Brain microvascular endothelial cell (primary cell): ENCODE results near the gene MKNK1.

Experiments
- DNase-seq: peaks from one replicate; pipeline ENCODE4 v3.0.0-alpha.2; 2020
- H3K27ac ChIP-seq: fragments of 250-450 bp; sonication (Bioruptor Pico); 2 replicates; pipeline ENCODE4 v1.5.1; 2020; ENCODE audit warnings: mild to moderate bottlenecking, moderate library complexity
- H3K27me3 ChIP-seq: fragments of 250-450 bp; sonication (Bioruptor Pico); replicated peaks from 2 replicates; pipeline ENCODE4 v1.5.1; 2020; ENCODE audit warnings: mild to moderate bottlenecking
- H3K36me3 ChIP-seq: fragments of 250-450 bp; sonication (Bioruptor Pico); replicated peaks from 2 replicates; pipeline ENCODE4 v1.5.1; 2020; ENCODE audit warnings: mild to moderate bottlenecking
- H3K4me3 ChIP-seq: 2 replicates; pipeline ENCODE4 v1.5.1; 2011; ENCODE audit warnings: low read depth, mild to moderate bottlenecking, control low read depth, low read length, moderate library complexity
- in situ Hi-C: cut with HindIII; loops from 2 replicates; pipeline ENCODE4 v1.10.0; 2017; ENCODE audit warnings: low sequenced_read_pairs, low pct_ligation_motif_present
- TF ChIP-seq, protein P1 (sequence below): IDR thresholded peaks from 2 replicates; pipeline ENCODE4 v1.5.1; 2011; ENCODE audit warnings: low read depth, mild to moderate bottlenecking, moderate library complexity, low read length, control low read depth, inconsistent platforms; ENCODE audit errors: missing control alignments

The MKNK1 gene

GRCh38 chr1:46642115-46642680 lies 38.1 kb upstream of the MKNK1 start:
- no peak for DNase-seq
- Histone ChIP-seq H3K36me3 (no peaks in the 10 kb centered on the region), H3K4me3 (no peak overlapping the region), H3K27ac (no peak overlapping the region), H3K27me3 (no peaks in the 10 kb centered on the region)
- in situ Hi-C loops = no loop called here
- TF ChIP-seq, protein P1, sequence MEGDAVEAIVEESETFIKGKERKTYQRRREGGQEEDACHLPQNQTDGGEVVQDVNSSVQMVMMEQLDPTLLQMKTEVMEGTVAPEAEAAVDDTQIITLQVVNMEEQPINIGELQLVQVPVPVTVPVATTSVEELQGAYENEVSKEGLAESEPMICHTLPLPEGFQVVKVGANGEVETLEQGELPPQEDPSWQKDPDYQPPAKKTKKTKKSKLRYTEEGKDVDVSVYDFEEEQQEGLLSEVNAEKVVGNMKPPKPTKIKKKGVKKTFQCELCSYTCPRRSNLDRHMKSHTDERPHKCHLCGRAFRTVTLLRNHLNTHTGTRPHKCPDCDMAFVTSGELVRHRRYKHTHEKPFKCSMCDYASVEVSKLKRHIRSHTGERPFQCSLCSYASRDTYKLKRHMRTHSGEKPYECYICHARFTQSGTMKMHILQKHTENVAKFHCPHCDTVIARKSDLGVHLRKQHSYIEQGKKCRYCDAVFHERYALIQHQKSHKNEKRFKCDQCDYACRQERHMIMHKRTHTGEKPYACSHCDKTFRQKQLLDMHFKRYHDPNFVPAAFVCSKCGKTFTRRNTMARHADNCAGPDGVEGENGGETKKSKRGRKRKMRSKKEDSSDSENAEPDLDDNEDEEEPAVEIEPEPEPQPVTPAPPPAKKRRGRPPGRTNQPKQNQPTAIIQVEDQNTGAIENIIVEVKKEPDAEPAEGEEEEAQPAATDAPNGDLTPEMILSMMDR = no peak

DNA sequence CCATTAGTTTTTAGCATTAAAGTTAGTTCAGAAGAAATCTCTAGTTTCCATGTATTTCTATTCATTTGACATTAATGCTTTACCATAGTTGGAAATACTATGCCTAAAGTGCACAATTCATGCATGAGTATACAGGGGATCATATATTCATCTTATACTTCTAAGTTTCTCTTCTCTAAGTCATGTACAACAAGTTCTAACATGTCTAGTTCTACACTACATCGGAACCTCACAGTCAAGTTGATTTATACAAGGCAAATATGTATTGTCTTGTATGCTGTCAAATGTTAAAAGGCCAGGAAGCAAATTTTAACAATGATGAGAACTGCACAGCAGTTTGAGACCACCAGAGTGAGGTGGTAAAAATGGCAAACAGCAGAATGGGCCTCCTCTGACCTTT lies 35.5 kb upstream of the MKNK1 start:
- in situ Hi-C loops = no loop called here
- H3K4me3 ChIP-seq = no peak overlapping the region
- H3K27me3 ChIP-seq = no peaks in the 10 kb centered on the region
- H3K36me3 ChIP-seq = peaks cover 13% of the 10 kb centered on the region
- no peak for DNase-seq
- TF ChIP-seq, protein P1 = no peak
- H3K27ac ChIP-seq = no peak overlapping the region

DNA sequence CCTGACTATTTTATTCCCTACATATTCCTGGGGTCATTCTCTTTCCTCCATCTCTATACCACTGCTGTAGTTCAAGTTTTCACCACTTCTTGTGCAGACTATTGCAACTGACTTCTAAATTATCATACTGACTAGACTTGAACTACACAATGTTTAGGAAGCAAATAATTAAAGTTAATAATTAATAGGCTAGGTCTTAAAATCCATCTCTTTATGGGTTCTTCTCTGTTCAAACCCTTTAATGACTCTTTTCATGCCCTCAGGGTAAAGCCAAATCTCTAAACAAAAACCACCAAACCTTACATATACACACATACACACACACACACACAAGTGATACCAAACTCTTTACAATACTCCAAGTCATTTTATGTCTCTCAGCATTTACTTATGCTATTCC lies 34.9 kb upstream of the MKNK1 start:
- Histone ChIP-seq H3K4me3 (no peak overlapping the region), H3K27ac (no peak overlapping the region), H3K27me3 (no peaks in the 10 kb centered on the region), H3K36me3 (peaks cover 18% of the 10 kb centered on the region)
- TF ChIP-seq, protein P1 = no peak
- in situ Hi-C loops = no loop called here
- no peak for DNase-seq

DNA sequence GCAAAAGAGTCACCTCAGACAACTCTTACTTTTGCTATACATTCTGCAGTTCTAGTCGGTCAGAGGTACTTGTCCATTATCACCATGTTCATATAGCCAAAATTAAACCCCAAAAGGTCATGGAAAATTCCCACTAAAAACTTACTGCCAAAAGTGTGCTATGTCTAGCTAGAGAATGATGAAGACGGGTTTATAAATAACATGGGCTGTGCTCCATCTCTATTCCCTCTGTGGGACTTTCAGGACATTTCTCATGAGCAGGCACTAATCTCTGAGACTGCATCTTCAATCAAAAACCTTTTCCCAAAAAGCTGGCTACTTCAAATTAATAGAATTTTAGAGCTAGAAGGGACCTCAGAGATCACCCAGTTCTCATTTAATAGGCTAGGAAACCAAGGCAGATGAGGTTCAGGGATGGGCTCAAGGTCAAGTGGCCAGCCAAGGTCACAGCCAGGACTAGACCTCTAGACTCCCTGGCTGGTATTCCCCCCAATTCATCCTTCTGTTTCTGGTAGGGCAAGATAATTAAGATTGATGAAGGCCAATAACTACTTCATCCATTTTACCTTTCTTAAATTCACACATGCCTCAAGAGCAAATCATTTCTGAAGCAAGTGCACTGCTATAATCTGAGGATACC lies 33.5 kb upstream of the MKNK1 start:
- in situ Hi-C loops = no loop called here
- DNase-seq = no peak
- TF ChIP-seq, protein P1 = no peak
- Histone ChIP-seq H3K27me3 (no peaks in the 10 kb centered on the region), H3K4me3 (no peak overlapping the region), H3K27ac (no peak overlapping the region), H3K36me3 (peaks cover 18% of the 10 kb centered on the region)

DNA sequence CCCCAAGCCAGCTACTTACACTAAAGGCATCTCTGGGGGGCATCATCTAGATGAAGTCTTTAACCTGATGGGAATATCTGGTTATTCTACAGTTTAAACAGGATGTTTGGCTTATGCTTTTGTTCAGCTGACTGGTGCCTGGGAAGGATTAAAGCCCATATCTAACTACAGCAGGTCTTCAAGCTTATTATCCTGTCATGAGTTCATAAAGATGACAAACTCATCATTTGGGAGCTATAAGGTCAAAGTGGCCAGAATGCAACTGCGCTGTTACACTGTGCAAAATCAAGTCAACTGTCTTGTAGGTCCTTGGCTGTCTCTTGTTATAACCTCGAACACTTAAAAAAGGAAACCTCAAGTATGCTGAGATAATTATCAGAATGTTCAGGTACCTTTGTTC lies 31.1 kb upstream of the MKNK1 start:
- TF ChIP-seq, protein P1 = no peak
- in situ Hi-C loops = no loop called here
- no peak overlapping the region for H3K27ac ChIP-seq
- H3K27me3 ChIP-seq = no peaks in the 10 kb centered on the region
- no peak for DNase-seq
- no peak overlapping the region for H3K4me3 ChIP-seq
- peaks cover 18% of the 10 kb centered on the region for H3K36me3 ChIP-seq

- no peak for DNase-seq
Measured at GRCh38 chr1:46630719-46631118, 26.7 kb upstream of the MKNK1 start.

More at GRCh38 chr1:46630719-46631118, 26.7 kb upstream of the MKNK1 start:
- H3K27ac ChIP-seq = no peak overlapping the region
- TF ChIP-seq, protein P1 = no peak
- no peak overlapping the region for H3K4me3 ChIP-seq
- no peaks in the 10 kb centered on the region for H3K27me3 ChIP-seq
- H3K36me3 ChIP-seq = peaks cover 13% of the 10 kb centered on the region
- in situ Hi-C loops = no loop called here
